Muscle layer of duodenum (tissue), 2 donors: Measurements from ENCODE around the gene RGS12.

Experiments
- H3K27ac ChIP-seq: one replicate; pipeline ENCODE4 v1.7.0; 2013; ENCODE audit warnings: mild to moderate bottlenecking, low read length
- H3K27me3 ChIP-seq: one replicate; pipeline ENCODE4 v1.7.0; 2013; ENCODE audit warnings: low read depth, mild to moderate bottlenecking, control low read depth, low read length
- H3K36me3 ChIP-seq, 2 donors: one replicate each; pipeline ENCODE4 v1.7.0; 2013; ENCODE audit warnings: low read length in 2 of 2, control low read depth in 1 of 2, mild to moderate bottlenecking in 1 of 2; ENCODE audit not compliant: insufficient read depth in 2 of 2, control insufficient read depth in 1 of 2
- H3K4me1 ChIP-seq, 2 donors: one replicate each; pipeline ENCODE4 v1.7.0; 2013; ENCODE audit warnings: low read length in 2 of 2, mild to moderate bottlenecking in 2 of 2, control low read depth in 1 of 2, moderate library complexity in 1 of 2; ENCODE audit not compliant: insufficient read depth in 2 of 2, control insufficient read depth in 1 of 2
- H3K4me3 ChIP-seq, 2 donors: one replicate each; pipeline ENCODE4 v1.7.0; 2013; ENCODE audit warnings: low read length in 2 of 2, low read depth in 1 of 2, mild to moderate bottlenecking in 1 of 2
- H3K9me3 ChIP-seq, 2 donors: one replicate each; pipeline ENCODE4 v1.7.0; 2013; ENCODE audit warnings: low read length in 2 of 2, control low read depth in 1 of 2, mild to moderate bottlenecking in 1 of 2; ENCODE audit not compliant: control insufficient read depth in 1 of 2
- donor health status: healthy.

RGS12 gene

GRCh38 chr4:3302173-3302785 lies 9.5 kb downstream of the RGS12 start:
- Histone ChIP-seq H3K27ac (no peak overlapping the region), H3K9me3 (peaks cover 0 to 3% of the 10 kb centered on the region in 2 donors), H3K4me1 (peaks cover 11 to 25% of the 10 kb centered on the region in 2 donors), H3K4me3 (no peak overlapping the region), H3K27me3 (no peaks in the 10 kb centered on the region), H3K36me3 (no peaks in the 10 kb centered on the region)

GRCh38 chr4:3302786-3303564 lies 10.2 kb downstream of the RGS12 start:
- no peaks in the 10 kb centered on the region for H3K27me3 ChIP-seq
- no peak overlapping the region for H3K4me3 ChIP-seq
- H3K4me1 ChIP-seq, result peaks cover 11 to 25% of the 10 kb centered on the region in 2 donors
- no peaks in the 10 kb centered on the region for H3K9me3 ChIP-seq
- H3K27ac ChIP-seq, result no peak overlapping the region
- H3K36me3 ChIP-seq, result no peaks in the 10 kb centered on the region

- H3K27me3 ChIP-seq, result no peaks in the 10 kb centered on the region
- H3K4me3 ChIP-seq, result no peak overlapping the region
- H3K27ac ChIP-seq, result no peak overlapping the region
- no peaks in the 10 kb centered on the region for H3K9me3 ChIP-seq
- no peaks in the 10 kb centered on the region for H3K36me3 ChIP-seq
- peaks cover 11 to 25% of the 10 kb centered on the region in 2 donors for H3K4me1 ChIP-seq
Observed at GRCh38 chr4:3303565-3303824, 10.7 kb downstream of the RGS12 start.

DNA sequence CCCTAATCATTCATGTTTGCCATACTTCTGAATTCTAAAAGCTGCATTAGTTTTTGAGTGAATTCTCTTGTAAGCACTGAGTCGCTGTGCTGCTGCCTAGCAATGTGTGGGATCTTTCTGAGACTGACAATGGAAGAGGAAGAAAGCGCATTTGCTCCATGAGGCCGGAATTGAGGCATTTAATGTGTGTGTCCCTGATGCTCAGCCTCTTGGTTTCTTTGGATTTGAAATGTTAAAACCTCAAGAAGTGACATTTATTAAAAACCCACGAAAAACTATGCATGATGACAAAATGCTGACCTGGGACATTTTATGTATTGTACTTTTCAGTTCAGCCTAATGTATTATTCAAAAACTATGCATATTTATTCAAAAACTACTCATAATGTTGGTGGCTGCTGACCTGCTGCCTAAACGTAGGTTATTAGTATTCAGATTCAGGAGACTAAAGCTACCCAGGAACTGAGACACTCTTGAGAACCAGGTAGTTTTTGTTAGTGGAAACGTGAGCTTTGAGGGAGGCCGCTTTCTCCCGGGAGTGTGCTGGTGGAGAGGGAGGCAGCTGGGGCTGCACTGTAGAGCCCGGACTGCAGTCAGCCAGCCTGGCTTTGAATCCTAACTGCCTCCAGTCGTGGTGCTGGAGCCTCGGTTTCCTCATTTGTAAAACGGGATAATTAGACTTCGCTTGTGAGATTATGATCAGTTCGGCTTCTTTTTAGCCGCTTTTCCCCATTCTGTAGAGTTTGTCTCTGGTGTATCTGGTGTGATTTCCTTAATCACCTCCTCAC lies 11.3 kb downstream of the RGS12 start:
- H3K36me3 ChIP-seq, result no peaks in the 10 kb centered on the region
- no peaks in the 10 kb centered on the region for H3K9me3 ChIP-seq
- no peak overlapping the region for H3K27ac ChIP-seq
- H3K4me1 ChIP-seq, result peaks cover 11 to 25% of the 10 kb centered on the region in 2 donors
- no peaks in the 10 kb centered on the region for H3K27me3 ChIP-seq
- H3K4me3 ChIP-seq, result peak overlapping the region; percentile 5 to 45

GRCh38 chr4:3304831-3305609 lies 12.2 kb downstream of the RGS12 start:
- H3K27me3 ChIP-seq, result no peaks in the 10 kb centered on the region
- peak overlapping the region; percentile 65 for H3K27ac ChIP-seq
- H3K4me1 ChIP-seq, result peaks cover 11 to 17% of the 10 kb centered on the region in 2 donors
- H3K36me3 ChIP-seq, result no peaks in the 10 kb centered on the region
- no peaks in the 10 kb centered on the region for H3K9me3 ChIP-seq
- peak overlapping the region; percentile 5 to 45 for H3K4me3 ChIP-seq

- Histone ChIP-seq H3K4me1 (peaks cover 11 to 16% of the 10 kb centered on the region in 2 donors), H3K9me3 (no peaks in the 10 kb centered on the region), H3K27ac (peak overlapping the region; percentile 65), H3K36me3 (no peaks in the 10 kb centered on the region), H3K27me3 (no peaks in the 10 kb centered on the region), H3K4me3 (no peak overlapping the region)
Observed at GRCh38 chr4:3305610-3306371, 13.0 kb downstream of the RGS12 start.

- H3K36me3 ChIP-seq, result no peaks in the 10 kb centered on the region
- no peaks in the 10 kb centered on the region for H3K9me3 ChIP-seq
- peaks cover 11 to 15% of the 10 kb centered on the region in 2 donors for H3K4me1 ChIP-seq
- H3K4me3 ChIP-seq, result no peak overlapping the region
- H3K27ac ChIP-seq, result no peak overlapping the region
- no peaks in the 10 kb centered on the region for H3K27me3 ChIP-seq
Observed at GRCh38 chr4:3306450-3306849, 13.6 kb downstream of the RGS12 start.

- Histone ChIP-seq H3K27ac (no peak overlapping the region), H3K9me3 (no peaks in the 10 kb centered on the region), H3K36me3 (no peaks in the 10 kb centered on the region), H3K4me3 (no peak overlapping the region), H3K4me1 (peaks cover 11% of the 10 kb centered on the region in 2 donors), H3K27me3 (no peaks in the 10 kb centered on the region)
Observed at GRCh38 chr4:3307060-3307459, 14.2 kb downstream of the RGS12 start.

DNA sequence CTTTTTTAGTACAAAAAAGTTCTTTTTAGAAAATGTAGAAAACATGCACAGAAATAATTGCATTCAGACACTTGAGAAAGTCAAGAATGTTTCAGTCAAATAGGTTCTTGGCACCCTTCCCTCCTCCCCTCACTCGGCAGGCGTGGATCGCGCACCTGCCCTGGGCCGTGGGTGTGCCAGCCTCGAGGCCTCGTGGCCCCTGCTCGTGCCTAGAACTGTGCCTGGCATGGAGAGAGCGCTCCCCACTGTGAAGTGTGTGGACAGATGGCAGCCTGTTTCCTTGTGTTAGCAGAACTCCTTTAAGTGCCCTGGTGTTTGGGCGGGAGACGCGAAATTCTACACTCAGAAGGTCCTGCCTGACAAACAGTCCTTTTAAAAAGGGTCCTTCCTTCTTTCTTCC lies 14.7 kb downstream of the RGS12 start:
- no peaks in the 10 kb centered on the region for H3K9me3 ChIP-seq
- H3K27ac ChIP-seq, result no peak overlapping the region
- no peaks in the 10 kb centered on the region for H3K36me3 ChIP-seq
- no peak overlapping the region for H3K4me3 ChIP-seq
- H3K4me1 ChIP-seq, result peaks cover 11% of the 10 kb centered on the region in 2 donors
- H3K27me3 ChIP-seq, result no peaks in the 10 kb centered on the region

- Histone ChIP-seq H3K4me3 (no peak overlapping the region), H3K27ac (no peak overlapping the region), H3K36me3 (no peaks in the 10 kb centered on the region), H3K4me1 (peaks cover 11% of the 10 kb centered on the region in 2 donors), H3K9me3 (no peaks in the 10 kb centered on the region), H3K27me3 (no peaks in the 10 kb centered on the region)
Observed at GRCh38 chr4:3307891-3308575, 15.2 kb downstream of the RGS12 start.
